ENCODE data around the gene MGAT3. TPM values are rescaled to one million over a fixed set of nuclear protein-coding genes. Genes with fewer than 3 reads are reported as not detected.

Gene MGAT3
- total and polyA plus RNA-seq, 9 of the 15 experiments (the other 6 are each of a cell fraction or from before 2014, with no cell fraction given): 0.10 to 11.5 (median 4.6) TPM

DNA sequence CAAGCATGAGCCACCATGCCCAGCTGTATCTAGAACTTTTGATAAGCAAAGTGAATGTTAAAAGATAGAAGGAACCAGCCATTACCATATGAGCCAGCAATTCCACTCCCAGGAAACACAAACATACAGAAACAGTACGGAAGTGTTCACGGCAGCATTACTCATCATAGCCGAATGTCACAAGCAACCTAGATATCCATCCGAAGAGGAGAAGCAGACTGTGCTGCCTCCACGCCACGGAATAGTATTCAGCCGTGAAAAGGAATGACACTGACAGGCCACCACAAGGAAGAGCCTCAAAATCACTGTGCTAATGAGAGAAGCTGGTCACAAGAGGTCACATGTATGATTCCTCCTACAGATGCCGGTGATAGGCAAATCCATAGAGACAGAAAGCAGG is 17.6 kb upstream of the MGAT3 start:
- ATAC-seq (peak; percentile 64), FAIRE-seq (peak; percentile 92), DNase-seq (ENCODE audit: extremely low read depth in 1 of 4, low spot score in 3 of 4) (peak in 2 of 4 experiments; percentile 36 to 55)
- no peaks in the 10 kb centered on the region for H3K79me2 ChIP-seq (ENCODE audit: control insufficient read depth, insufficient read depth, low read length)
- peak overlapping the region; percentile 3; the same call in 1 of the 2 replicates for H3K4me2 ChIP-seq (ENCODE audit: insufficient read depth, low read length)
- no peaks in the 10 kb centered on the region for H3K27me3 ChIP-seq (ENCODE audit: control insufficient read depth in 2 of 2, insufficient read depth in 2 of 2, low read length in 2 of 2)
- in situ Hi-C loops (cut with MboI) (no loop called here), intact Hi-C loops (cut with micrococcal nuclease) (no loop called here)
- no peaks in the 10 kb centered on the region for H4K20me1 ChIP-seq (replicated peaks; ENCODE audit: control insufficient read depth, insufficient read depth, low read length)
- POLR2A ChIA-PET: interaction anchor here (0.6 kb wide), 1 partner anchor 81 kb away, joined by 4 read pairs; no protein-coding TSS in a partner anchor
- no TSS peak for BruUV-seq (replicated peaks)
- no peak overlapping the region for H3K4me3 ChIP-seq
- H2AFZ ChIP-seq (ENCODE audit: low read depth, low read length): peak overlapping the region; percentile 42
- H3K27ac ChIP-seq (ENCODE audit: extremely low read depth, low read depth, low read length): peak overlapping the region; percentile 50; the same call in 2 of the 3 replicates
- CTCF ChIA-PET (ENCODE audit: low intra/inter-chr PET ratio): no interaction called here
- no peaks in the 10 kb centered on the region for H3K36me3 ChIP-seq (ENCODE audit: control insufficient read depth, insufficient read depth, low read length)
- WGBS (ENCODE audit: insufficient coverage, low coverage, missing lambda C conversion rate): 6% methylated on average over 4 of the region's 8 CpGs
- H3K9ac ChIP-seq (ENCODE audit: insufficient read depth in 1 of 2, low read depth in 2 of 2, low read length in 2 of 2): no peak overlapping the region
- no peaks in the 10 kb centered on the region for H3K9me3 ChIP-seq (replicated peaks; ENCODE audit: control insufficient read depth, insufficient read depth, low read depth, low read length)
- H3K9me1 ChIP-seq (ENCODE audit: control insufficient read depth, insufficient read depth, low read length): no peaks in the 10 kb centered on the region
- peaks cover 7 to 26% of the 10 kb centered on the region in 2 experiments; a peak in 4 of 5 replicates for H3K4me1 ChIP-seq (replicated peaks in 1 of 2; ENCODE audit: control insufficient read depth in 2 of 2, insufficient read depth in 2 of 2, low read length in 2 of 2)
- no peak for TF ChIP-seq NR2C2 (CRISPR knock-in tag; IDR thresholded peaks at IDR 0.05)
- 0 out of 2 replicates have a peak, but pooled peaks have one; percentile 23 for TF ChIP-seq NR2C2 (tag; IDR thresholded peaks at IDR 0.05)
- TF ChIP-seq JUND (IDR thresholded peaks at IDR 0.05; ENCODE audit: borderline replicate concordance, low read depth, low read length): peak; percentile 84
- TF ChIP-seq JUND (tag; IDR thresholded peaks at IDR 0.05; ENCODE audit: borderline replicate concordance, low read depth, low read length): peak; percentile 68; the same call in 2 of the 3 replicates
- TF ChIP-seq, protein P1, sequence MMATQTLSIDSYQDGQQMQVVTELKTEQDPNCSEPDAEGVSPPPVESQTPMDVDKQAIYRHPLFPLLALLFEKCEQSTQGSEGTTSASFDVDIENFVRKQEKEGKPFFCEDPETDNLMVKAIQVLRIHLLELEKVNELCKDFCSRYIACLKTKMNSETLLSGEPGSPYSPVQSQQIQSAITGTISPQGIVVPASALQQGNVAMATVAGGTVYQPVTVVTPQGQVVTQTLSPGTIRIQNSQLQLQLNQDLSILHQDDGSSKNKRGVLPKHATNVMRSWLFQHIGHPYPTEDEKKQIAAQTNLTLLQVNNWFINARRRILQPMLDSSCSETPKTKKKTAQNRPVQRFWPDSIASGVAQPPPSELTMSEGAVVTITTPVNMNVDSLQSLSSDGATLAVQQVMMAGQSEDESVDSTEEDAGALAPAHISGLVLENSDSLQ (IDR thresholded peaks at IDR 0.05): peak; percentile 64; the same call in 1 of the 2 replicates
- TF ChIP-seq, protein P2, sequence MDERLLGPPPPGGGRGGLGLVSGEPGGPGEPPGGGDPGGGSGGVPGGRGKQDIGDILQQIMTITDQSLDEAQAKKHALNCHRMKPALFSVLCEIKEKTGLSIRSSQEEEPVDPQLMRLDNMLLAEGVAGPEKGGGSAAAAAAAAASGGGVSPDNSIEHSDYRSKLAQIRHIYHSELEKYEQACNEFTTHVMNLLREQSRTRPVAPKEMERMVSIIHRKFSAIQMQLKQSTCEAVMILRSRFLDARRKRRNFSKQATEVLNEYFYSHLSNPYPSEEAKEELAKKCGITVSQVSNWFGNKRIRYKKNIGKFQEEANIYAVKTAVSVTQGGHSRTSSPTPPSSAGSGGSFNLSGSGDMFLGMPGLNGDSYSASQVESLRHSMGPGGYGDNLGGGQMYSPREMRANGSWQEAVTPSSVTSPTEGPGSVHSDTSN (CRISPR knock-in tag; IDR thresholded peaks at IDR 0.05; ENCODE audit: low read depth): no peak
- TF ChIP-seq, protein P2 (tag; conservative IDR thresholded peaks at IDR 0.05; ENCODE audit: low read depth): 0 out of 2 replicates have a peak, but pooled peaks have one; percentile 12
- peak; percentile 32; the same call in 1 of the 2 replicates for TF ChIP-seq TEAD4 (IDR thresholded peaks at IDR 0.05; ENCODE audit: low read length)
- TF ChIP-seq TEAD4 (CRISPR knock-in tag; IDR thresholded peaks at IDR 0.05; ENCODE audit: borderline replicate concordance): no peak
- TF ChIP-seq ZNF668 (CRISPR knock-in tag; IDR thresholded peaks at IDR 0.05): no peak
- peak; percentile 78 for TF ChIP-seq BCOR (IDR thresholded peaks at IDR 0.05)
- peak; percentile 31; the same call in 1 of the 2 replicates for TF ChIP-seq ARID3A (IDR thresholded peaks at IDR 0.05; ENCODE audit: borderline replicate concordance, low read depth, low read length)
- 0 out of 2 replicates have a peak, but pooled peaks have one; percentile 46 for TF ChIP-seq CBFA2T3 (IDR thresholded peaks at IDR 0.05)
- TF ChIP-seq, protein P3, sequence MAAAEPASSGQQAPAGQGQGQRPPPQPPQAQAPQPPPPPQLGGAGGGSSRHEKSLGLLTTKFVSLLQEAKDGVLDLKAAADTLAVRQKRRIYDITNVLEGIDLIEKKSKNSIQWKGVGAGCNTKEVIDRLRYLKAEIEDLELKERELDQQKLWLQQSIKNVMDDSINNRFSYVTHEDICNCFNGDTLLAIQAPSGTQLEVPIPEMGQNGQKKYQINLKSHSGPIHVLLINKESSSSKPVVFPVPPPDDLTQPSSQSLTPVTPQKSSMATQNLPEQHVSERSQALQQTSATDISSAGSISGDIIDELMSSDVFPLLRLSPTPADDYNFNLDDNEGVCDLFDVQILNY (CRISPR knock-in tag; IDR thresholded peaks at IDR 0.05): no peak
- TF ChIP-seq MEIS2 (IDR thresholded peaks at IDR 0.05; ENCODE audit: partially characterized antibody): peak; percentile 43
- no peak for TF ChIP-seq ARID2 (IDR thresholded peaks at IDR 0.05)
- peak; percentile 69; the same call in 1 of the 2 replicates for TF ChIP-seq JUN (IDR thresholded peaks at IDR 0.05; ENCODE audit: borderline replicate concordance, low read depth, low read length)
- TF ChIP-seq JUN (CRISPR knock-in tag; IDR thresholded peaks at IDR 0.05; ENCODE audit: borderline replicate concordance): no peak
